ENCODE measurements around the gene EZH2.

- no peak for TF ChIP-seq MYC (IDR thresholded peaks at IDR 0.05; ENCODE audit: low read depth, low read length)
- TF ChIP-seq POLR2A (IDR thresholded peaks at IDR 0.05; ENCODE audit: low read depth, low read length): no peak
- no peak for TF ChIP-seq CTCF (IDR thresholded peaks at IDR 0.05; ENCODE audit: extremely low read depth in 1 of 2, insufficient read depth in 1 of 2, low read depth in 1 of 2, low read length in 2 of 2)
- no peak for TF ChIP-seq JUN (IDR thresholded peaks at IDR 0.05; ENCODE audit: borderline replicate concordance, insufficient read depth, insufficient read length, low read depth)
- no peak for TF ChIP-seq EZH2 (IDR thresholded peaks at IDR 0.05; ENCODE audit: borderline replicate concordance, low read depth, low read length, severe bottlenecking)
- no peak for TF ChIP-seq POLR2AphosphoS5 (IDR thresholded peaks at IDR 0.05; ENCODE audit: insufficient read depth, low read depth, low read length)
- no peak for TF ChIP-seq MAX (IDR thresholded peaks at IDR 0.05; ENCODE audit: insufficient read depth, insufficient read length)
- TF ChIP-seq FOS (IDR thresholded peaks at IDR 0.05; ENCODE audit: borderline replicate concordance, insufficient read depth, low read length): no peak
Measured at GRCh38 chr7:148930335-148930734, 46.2 kb upstream of the EZH2 start.
